NOMO-1 (cell line): ENCODE results near the gene HORMAD2.
"Not testable (repeated sequence)": the region's sequence is repeated elsewhere in the genome, so short reads cannot be mapped to it uniquely, and the experiment has no call there.

Experiments used
- DNase-seq, 2 experiments: peaks; one replicate each; lab custom pipeline; 2025; ENCODE audit not compliant: unreplicated experiment in 2 of 2; lab: John Stamatoyannopoulos, UW

Gene HORMAD2

DNA sequence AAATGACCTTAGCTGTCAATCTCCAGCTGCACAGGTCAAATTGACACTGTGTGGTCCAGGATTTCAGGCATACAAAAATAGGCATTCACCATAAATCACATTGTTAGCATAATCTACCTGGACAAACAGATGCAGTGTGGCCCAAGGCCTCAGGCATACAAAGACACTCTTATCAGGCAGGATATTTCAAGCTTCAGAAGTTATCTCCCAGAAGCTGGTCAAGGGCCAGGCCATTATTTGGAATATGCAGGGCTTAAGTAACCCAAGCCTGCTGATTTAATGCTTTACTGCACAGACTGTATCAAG lies 25.5 kb upstream of the HORMAD2 start:
- no peak for DNase-seq

DNA sequence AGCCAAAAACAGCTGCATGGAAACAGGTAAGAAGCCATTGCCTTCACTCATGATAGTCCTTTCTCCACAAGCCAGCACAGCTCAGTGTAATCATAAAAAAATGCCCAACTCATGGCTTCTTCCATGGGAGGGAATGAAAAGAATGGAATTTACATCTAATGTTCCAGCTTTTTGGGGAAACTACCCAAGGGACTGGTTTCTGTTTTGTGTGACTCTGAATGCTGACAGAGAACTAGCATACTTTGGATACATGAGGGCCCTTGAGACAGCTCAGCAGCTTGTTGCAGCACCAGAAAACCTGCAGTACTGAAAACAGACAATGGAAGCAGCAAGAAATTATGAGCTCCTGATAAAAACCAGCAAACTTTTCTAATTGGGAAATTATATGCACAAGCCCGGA lies 24.2 kb upstream of the HORMAD2 start:
- DNase-seq = no peak

DNA sequence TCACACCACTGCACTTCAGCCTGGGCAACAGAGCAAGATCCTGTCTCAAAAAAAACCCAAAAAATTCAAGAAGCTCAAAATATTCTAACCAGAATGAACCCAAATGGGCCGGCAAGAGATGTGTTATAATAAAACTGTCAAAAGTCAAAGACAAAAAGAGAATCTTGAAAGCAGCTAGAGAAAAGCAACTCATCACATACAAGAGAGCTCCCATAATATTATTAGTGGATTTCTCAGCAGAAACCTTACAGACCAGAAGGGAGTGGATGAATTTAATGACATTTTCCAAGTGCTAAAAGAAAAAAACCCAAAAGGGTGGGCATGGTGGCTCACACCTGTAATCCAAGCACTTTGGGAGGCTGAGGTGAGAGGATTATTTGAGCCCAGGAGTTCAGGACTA lies 22.9 kb upstream of the HORMAD2 start:
- DNase-seq = no peak

DNA sequence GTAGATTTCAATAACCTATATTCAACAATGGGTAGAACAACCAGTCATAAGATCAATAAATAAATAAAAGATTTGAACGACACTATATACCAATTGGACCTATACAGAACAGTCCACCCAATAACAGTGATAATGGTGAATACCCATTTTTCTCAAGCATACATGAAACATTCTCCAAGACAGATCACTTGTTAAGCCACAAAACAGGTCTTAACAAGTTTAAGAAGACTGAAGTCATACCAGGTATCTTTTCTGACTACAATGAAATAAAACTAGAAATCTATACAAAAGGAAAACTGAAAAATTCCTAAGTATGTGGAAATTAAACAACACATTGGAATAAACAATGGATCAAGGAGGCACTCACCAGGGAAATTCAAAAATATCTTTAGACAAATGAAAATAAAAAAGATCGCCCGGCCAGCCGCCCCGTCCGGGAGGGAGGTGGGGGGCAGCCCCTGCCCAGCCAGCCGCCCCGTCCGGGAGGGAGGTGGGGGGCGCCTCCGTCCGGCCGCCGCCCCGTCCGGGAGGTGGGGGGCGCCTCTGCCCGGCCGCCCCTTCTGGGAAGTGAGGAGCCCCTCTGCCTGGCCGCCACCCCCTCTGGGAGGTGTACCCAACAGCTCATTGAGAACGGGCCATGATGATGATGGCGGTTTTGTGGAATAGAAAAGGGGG lies 20.8 kb upstream of the HORMAD2 start:
- DNase-seq = not testable (repeated sequence)

DNA sequence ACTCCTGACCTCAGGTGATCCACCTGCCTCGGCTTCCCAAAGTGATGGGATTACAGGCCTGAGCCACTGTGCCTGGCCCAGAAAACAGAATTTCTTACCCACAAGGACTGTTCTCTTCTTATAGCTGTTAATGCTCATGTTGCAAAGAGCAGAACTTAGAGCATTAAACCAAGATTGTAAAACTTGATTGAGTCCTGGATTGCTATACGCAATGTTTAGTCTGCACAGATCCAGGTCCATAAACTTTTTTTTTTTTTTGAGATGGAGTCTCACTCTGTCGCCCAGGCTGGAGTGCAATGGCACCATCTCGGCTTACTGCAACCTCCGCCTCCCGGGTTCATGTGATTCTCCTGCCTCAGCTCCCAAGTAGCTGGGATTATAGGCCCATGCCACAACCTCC lies 19.2 kb upstream of the HORMAD2 start:
- not testable (repeated sequence) for DNase-seq

GRCh38 chr22:30062259-30062658 lies 18.0 kb upstream of the HORMAD2 start:
- no peak for DNase-seq

DNA sequence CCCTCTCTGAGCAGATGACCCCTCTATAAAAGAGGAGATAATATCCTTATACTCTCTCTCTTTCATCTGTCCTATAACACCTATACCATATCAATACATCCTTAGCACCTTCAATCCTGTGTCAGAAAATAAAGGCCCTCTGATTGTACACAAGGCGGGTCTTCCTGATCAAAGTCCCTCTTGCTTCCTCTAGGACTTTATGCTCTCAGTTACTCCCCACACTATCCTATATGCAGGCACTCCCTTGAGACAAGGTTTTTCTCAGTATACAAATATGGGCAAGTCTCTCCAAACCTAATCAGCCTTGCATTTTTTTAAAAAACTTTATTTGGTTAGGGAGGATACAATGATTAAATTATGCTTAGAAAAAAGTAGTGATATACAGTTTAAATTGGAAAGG lies 17.3 kb upstream of the HORMAD2 start:
- no peak for DNase-seq

- DNase-seq = no peak
Measured at GRCh38 chr22:30064172-30064571, 16.1 kb upstream of the HORMAD2 start.

GRCh38 chr22:30073743-30074142 lies 6.5 kb upstream of the HORMAD2 start:
- DNase-seq = no peak

DNA sequence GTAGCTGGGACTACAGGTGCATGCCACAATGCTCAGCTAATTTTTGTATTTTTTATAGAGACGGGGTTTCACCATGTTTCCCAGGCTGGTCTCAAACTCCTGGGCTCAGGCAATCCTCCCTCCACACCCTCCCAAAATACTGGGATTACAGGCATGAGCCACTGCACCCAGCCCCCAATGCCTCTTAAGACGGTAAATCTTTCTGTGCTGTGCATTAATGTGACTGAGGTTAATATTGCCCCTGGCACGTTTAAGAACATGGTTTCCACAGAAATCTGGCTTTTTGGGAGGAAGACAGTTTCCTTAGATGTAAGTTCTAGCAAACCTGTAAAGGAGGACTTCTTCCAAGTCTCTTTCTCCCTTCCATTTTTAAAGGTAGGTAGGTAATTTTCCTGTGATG lies 6.1 kb upstream of the HORMAD2 start:
- DNase-seq = no peak

DNA sequence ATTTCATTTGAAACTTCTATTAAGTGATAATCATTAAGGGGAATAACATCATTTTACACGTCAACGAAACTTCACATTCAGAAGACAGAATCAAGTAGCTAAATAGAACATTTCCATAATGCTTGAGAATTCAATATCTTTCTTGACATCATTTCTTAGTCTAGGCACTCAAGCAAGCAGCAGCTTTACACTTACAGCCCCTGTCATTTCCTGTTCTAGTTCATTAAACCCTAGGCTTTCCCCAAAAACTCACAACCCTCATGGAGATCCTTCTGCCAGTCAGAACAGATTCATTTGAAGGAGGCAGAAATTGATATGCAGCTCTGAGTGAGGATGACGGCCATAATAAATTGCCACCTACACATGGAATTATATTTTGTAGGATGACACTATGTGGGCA lies 5.3 kb upstream of the HORMAD2 start:
- no peak for DNase-seq

GRCh38 chr22:30077279-30077880 lies 2.9 kb upstream of the HORMAD2 start:
- DNase-seq = no peak

- no peak for DNase-seq
Measured at GRCh38 chr22:30078320-30079311, 1.6 kb upstream of the HORMAD2 start.

- DNase-seq = no peak
Measured at GRCh38 chr22:30080805-30081204, 541 bp downstream of the HORMAD2 start.

GRCh38 chr22:30086496-30086895 lies 6.2 kb downstream of the HORMAD2 start:
- DNase-seq = no peak

GRCh38 chr22:30087037-30087436 lies 6.8 kb downstream of the HORMAD2 start:
- DNase-seq = not testable (repeated sequence)

DNA sequence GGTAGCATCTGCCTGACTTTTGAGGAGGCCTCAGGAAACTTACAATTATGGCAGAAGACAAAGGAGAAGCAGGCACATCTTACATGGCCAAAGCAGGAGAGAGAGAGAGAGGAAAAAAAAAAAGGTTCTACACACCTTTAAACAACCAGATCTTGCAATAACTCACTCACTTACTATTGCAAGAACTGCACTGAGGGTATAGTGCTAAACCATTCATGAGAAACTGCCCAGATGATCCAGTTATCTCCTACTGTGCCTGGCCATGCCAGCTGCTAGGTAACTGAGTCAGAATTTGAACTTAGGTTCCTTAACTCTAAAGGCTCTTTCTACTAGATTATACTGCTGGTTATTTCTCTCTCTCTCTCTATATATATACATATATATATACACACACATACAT lies 7.3 kb downstream of the HORMAD2 start:
- DNase-seq = no peak

DNA sequence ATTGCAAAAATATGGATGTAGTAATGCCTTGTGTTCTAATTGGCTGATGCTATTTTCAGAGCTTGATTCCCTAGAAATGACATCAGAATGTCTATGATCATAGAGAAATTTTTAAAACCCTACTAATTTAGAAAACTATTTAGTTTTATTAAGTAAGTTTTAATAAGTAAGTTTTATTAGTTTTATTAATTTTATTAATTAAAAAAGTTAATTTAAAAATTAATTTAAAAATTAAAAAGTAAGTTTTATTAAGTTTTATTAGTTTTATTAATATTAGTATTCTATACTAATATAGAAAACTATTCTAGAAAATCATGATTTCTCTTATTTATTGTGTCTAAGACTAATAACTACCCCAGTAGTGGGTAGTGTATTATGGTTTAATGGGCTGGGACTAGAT lies 8.2 kb downstream of the HORMAD2 start:
- no peak for DNase-seq

DNA sequence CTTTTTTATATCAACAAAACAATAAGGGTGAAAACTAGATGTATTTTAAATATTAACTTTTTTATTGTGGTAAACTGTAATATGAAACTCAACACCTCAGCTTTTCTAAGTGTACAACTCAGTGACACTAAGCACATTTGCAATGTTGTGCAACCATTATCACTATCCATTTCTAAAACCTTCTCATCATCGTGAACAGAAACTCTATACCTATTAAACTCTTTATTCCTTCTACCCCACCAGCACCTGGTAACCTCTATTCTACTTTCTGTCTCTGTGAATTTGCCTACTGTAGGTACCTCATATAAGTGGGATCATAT lies 9.4 kb downstream of the HORMAD2 start:
- DNase-seq = no peak

GRCh38 chr22:30092686-30093085 lies 12.4 kb downstream of the HORMAD2 start:
- no peak for DNase-seq

DNA sequence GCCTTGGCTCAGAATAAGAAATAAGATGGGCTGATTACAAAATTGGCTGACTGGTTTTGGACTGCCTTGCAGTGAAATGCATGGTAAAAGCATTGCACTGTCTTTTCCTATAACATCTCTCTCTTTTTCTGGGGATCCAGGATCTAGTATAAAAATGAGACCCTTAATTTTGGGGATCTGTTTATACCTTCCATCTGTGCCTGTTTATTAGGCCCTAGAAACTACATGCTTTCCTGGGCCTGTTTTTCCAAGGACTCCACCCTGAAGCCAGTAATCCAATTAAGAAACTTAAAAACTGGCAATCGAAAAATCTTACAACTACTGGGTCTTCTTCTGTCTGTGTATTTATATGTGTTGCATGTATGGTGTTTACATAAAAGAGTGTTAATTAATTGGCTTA lies 14.5 kb downstream of the HORMAD2 start:
- DNase-seq = no peak

DNA sequence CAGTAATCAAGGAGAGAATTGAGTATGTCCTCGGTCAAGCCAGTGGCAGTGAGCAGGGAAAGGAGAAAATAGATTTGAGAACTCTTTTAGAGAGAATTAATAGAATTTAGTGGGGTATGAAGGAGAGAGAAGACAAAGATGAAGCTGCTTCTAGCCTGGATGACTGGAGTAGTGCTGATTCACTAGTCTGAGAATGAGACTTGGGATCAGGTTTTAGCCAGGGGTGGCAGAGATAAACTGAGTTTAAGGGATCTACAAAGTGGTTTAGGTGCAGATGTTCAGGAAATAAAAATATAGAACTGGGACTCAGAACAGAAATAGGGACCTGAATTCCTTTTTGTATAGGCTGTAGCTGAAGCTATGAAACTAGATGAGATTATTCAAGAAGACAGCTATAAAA lies 17.6 kb downstream of the HORMAD2 start:
- no peak for DNase-seq
